ENCODE measurements around the gene FXYD7. TPM values are rescaled to one million over a fixed set of nuclear protein-coding genes. Genes with fewer than 3 reads are reported as not detected.

FXYD7 gene
- total RNA-seq, 1 experiment from 2014 or later, result 0.71 TPM

DNA sequence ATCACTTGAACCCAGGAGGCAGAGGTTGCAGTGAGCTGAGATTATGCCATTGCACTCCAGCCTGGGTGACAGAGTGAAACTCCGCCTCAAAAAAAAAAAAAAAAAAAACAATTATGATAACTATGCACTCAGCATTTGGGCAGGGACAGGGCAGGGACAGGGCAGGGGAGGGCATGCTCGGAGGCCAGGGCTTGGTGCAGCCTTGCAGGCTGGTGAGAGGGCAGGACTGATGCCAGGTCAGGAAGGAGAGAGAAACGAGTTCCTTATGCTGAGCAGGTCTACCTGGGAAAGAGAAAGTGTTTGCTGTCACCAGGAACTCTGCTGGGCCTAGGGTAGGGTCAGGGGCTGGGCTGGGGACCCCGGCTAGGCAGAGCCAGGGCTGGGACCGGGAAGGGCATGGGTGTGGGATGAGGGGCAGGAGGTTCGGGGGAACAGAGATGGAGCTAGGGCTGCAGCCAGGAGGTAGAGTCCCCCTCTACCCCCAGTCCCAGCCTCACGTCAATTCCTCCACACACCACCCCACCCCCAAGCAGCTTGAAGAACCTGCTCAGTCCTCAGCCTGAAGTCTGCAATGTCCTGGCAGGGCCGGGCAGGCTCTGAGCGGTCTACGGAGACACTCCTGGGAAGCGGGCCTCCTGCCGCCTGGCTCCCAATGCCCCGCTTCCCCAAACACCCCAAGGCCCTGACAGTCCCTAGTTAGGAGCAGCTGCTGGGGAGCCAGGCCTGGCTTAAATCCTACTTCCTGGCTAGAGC lies 24.6 kb upstream of the FXYD7 start:
- no peak for ATAC-seq
- H3K4me1 ChIP-seq (ENCODE audit: control insufficient read depth in 1 of 2, insufficient read depth in 2 of 2, low read length in 2 of 2), result peaks cover 22 to 49% of the 10 kb centered on the region in 2 experiments
- intact Hi-C loops (cut with micrococcal nuclease), result no loop called here
- no peak overlapping the region for H3K9ac ChIP-seq (ENCODE audit: low read length)
- no peak for TF ChIP-seq YY1 (IDR thresholded peaks at IDR 0.05; ENCODE audit: extremely low read depth, insufficient replicate concordance, low read depth, low read length)
- no peak for TF ChIP-seq ZFX (IDR thresholded peaks at IDR 0.05)
- no peak for TF ChIP-seq SRF (IDR thresholded peaks at IDR 0.05; ENCODE audit: low read depth)
- TF ChIP-seq FOSL1 (IDR thresholded peaks at IDR 0.05; ENCODE audit: low read depth), result no peak
- TF ChIP-seq ZNF274 (IDR thresholded peaks at IDR 0.05; ENCODE audit: low read depth, low read length), result no peak
- TF ChIP-seq, protein P1, sequence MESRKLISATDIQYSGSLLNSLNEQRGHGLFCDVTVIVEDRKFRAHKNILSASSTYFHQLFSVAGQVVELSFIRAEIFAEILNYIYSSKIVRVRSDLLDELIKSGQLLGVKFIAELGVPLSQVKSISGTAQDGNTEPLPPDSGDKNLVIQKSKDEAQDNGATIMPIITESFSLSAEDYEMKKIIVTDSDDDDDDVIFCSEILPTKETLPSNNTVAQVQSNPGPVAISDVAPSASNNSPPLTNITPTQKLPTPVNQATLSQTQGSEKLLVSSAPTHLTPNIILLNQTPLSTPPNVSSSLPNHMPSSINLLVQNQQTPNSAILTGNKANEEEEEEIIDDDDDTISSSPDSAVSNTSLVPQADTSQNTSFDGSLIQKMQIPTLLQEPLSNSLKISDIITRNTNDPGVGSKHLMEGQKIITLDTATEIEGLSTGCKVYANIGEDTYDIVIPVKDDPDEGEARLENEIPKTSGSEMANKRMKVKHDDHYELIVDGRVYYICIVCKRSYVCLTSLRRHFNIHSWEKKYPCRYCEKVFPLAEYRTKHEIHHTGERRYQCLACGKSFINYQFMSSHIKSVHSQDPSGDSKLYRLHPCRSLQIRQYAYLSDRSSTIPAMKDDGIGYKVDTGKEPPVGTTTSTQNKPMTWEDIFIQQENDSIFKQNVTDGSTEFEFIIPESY (IDR thresholded peaks at IDR 0.05; ENCODE audit: extremely low read depth, insufficient replicate concordance, low read length), result no peak
- no peak for TF ChIP-seq POLR2A (IDR thresholded peaks at IDR 0.05; ENCODE audit: borderline replicate concordance, extremely low read depth, insufficient read depth, insufficient read length)
- TF ChIP-seq TCF7L2 (IDR thresholded peaks at IDR 0.05; ENCODE audit: borderline replicate concordance, extremely low read depth, insufficient read depth, insufficient read length), result no peak
- no peak for TF ChIP-seq ELF1 (IDR thresholded peaks at IDR 0.05; ENCODE audit: borderline replicate concordance, low read depth)
- TF ChIP-seq, protein P2, sequence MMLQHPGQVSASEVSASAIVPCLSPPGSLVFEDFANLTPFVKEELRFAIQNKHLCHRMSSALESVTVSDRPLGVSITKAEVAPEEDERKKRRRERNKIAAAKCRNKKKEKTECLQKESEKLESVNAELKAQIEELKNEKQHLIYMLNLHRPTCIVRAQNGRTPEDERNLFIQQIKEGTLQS (IDR thresholded peaks at IDR 0.05), result no peak
- TF ChIP-seq, protein P3, sequence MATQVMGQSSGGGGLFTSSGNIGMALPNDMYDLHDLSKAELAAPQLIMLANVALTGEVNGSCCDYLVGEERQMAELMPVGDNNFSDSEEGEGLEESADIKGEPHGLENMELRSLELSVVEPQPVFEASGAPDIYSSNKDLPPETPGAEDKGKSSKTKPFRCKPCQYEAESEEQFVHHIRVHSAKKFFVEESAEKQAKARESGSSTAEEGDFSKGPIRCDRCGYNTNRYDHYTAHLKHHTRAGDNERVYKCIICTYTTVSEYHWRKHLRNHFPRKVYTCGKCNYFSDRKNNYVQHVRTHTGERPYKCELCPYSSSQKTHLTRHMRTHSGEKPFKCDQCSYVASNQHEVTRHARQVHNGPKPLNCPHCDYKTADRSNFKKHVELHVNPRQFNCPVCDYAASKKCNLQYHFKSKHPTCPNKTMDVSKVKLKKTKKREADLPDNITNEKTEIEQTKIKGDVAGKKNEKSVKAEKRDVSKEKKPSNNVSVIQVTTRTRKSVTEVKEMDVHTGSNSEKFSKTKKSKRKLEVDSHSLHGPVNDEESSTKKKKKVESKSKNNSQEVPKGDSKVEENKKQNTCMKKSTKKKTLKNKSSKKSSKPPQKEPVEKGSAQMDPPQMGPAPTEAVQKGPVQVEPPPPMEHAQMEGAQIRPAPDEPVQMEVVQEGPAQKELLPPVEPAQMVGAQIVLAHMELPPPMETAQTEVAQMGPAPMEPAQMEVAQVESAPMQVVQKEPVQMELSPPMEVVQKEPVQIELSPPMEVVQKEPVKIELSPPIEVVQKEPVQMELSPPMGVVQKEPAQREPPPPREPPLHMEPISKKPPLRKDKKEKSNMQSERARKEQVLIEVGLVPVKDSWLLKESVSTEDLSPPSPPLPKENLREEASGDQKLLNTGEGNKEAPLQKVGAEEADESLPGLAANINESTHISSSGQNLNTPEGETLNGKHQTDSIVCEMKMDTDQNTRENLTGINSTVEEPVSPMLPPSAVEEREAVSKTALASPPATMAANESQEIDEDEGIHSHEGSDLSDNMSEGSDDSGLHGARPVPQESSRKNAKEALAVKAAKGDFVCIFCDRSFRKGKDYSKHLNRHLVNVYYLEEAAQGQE (IDR thresholded peaks at IDR 0.05; ENCODE audit: low read depth), result no peak
- TF ChIP-seq POLR2AphosphoS5 (IDR thresholded peaks at IDR 0.05; ENCODE audit: low read depth, low read length), result no peak
- no peak for TF ChIP-seq EZH2 (IDR thresholded peaks at IDR 0.05)
- no peaks in the 10 kb centered on the region for H3K79me2 ChIP-seq (ENCODE audit: insufficient read depth, low read length)
- H3K9me3 ChIP-seq (ENCODE audit: control insufficient read depth in 1 of 2, insufficient read depth in 1 of 2, low read depth in 1 of 2, low read length in 2 of 2), result no peaks in the 10 kb centered on the region
- no peaks in the 10 kb centered on the region for H3K9me2 ChIP-seq (ENCODE audit: insufficient read depth)
- H3K27ac ChIP-seq (ENCODE audit: low read depth, low read length), result no peak overlapping the region
- no peaks in the 10 kb centered on the region for H4K20me1 ChIP-seq (ENCODE audit: insufficient read depth)
- H3K27me3 ChIP-seq (ENCODE audit: insufficient read depth, low read length), result no peaks in the 10 kb centered on the region
- ChIA-PET CTCF (interaction anchor here (1.5 kb wide), 1 partner anchor 8 kb away, joined by 4 read pairs; no protein-coding TSS in a partner anchor), RAD21 (ENCODE audit: low non-redundant PET in 1 of 2, low total read pairs in 2 of 2, uncharacterized antibody in 2 of 2, unreplicated experiment in 2 of 2) (no interaction called here), POLR2A (no interaction called here)
- no peak overlapping the region for H3K4me2 ChIP-seq (ENCODE audit: low read length)
- no peak for DNase-seq (ENCODE audit: low read depth, low spot score)
- BruUV-seq (replicated peaks), result no TSS peak
- no peaks in the 10 kb centered on the region for H3K36me3 ChIP-seq (ENCODE audit: control insufficient read depth in 1 of 2, insufficient read depth in 2 of 2, low read length in 2 of 2)
- no peak overlapping the region for H2AFZ ChIP-seq (ENCODE audit: low read depth, low read length, poor library complexity, severe bottlenecking)
- no peak overlapping the region for H3K4me3 ChIP-seq (replicated peaks in 1 of 2; ENCODE audit: low read depth in 1 of 2, low read length in 2 of 2)

Measured in HCT116 (cell line).